OCI-LY3 (cell line): ENCODE data around the gene RSPRY1.

Experiments used
- CTCF ChIP-seq: fragments of 200-600, 300-600 bp; sonication (generic); IDR thresholded peaks from 2 replicates; pipeline ENCODE4 v1.5.1; 2014; ENCODE audit warnings: antibody characterized with exemption, low read length, low read depth
- EZH2phosphoT487 ChIP-seq: fragments of 200-600 bp; shearing (Covaris generic); IDR thresholded peaks from 2 replicates; pipeline ENCODE4 v1.6.1; 2018; ENCODE audit warnings: antibody characterized with exemption, mixed run types, low read depth

GRCh38 chr16:57159447-57159846, 26.7 kb upstream of the RSPRY1 start:
- TF ChIP-seq CTCF = no peak
- TF ChIP-seq EZH2phosphoT487 = no peak
